ENCODE measurements around the gene MEDAG.

MEDAG gene

DNA sequence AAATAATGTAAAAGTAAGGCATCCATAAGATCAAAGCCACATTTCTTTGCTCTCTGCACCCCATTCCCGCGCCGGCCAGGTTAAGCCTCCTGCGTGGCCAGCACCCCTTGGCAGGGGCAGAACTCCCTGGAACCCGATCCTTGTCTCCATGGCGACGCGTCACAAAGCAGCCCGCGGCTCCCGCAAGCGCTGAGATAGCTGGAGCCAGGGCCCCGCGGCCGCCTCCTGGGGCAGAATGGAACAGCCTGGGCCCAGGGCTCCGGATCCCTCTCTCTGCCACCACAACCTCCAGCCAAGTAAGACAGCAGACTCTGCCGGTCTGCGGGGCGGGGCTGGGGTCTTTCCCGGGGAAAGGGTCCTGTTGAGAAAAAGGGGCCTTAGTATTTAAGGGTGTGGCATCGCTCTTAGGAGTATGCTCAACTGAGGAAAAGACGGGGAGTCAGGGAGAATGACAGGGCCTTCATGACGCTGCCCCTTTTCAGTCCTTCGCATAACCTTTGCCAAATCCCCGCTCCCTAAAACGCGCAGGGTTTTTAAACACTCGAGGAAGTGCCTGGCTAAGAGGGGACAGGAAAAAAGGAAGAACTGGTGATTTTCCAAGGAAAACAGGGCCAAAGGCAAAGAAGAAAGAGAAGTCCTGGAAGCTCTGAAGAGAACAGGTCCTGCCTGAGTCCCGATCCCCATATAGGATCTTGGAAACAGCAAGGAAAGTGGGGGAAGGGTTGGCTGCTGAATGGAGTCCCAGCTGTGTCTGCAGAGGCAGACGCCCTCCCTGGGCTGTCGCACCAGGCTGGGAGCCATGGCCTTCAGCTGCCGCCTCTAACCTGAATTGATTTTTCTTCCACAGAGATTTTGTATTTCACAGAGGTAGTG lies 26.6 kb downstream of the MEDAG start, which contains the start of gene TEX26:
Gene TEX26, plus strand, starts transcription at position 176 of the 873 bp plus-strand sequence. Its CDS starts 60 bp downstream, at position 236.
- no peak within 1 kb of the TSS for H3K4me3 ChIP-seq (ENCODE audit: low read length)
- no peak for TF ChIP-seq ZNF274 (IDR thresholded peaks at IDR 0.05; ENCODE audit: low read depth, low read length)

- no peak for TF ChIP-seq ZNF274 (IDR thresholded peaks at IDR 0.05; ENCODE audit: low read depth, low read length)
- H3K4me3 ChIP-seq (ENCODE audit: low read length): no peak overlapping the region
Observed at GRCh38 chr13:30933354-30933670, 27.2 kb downstream of the MEDAG start.

- no peak for TF ChIP-seq ZNF274 (IDR thresholded peaks at IDR 0.05; ENCODE audit: low read depth, low read length)
- H3K4me3 ChIP-seq (ENCODE audit: low read length): no peak overlapping the region
Observed at GRCh38 chr13:30934381-30934780, 28.3 kb downstream of the MEDAG start.

- no peak for TF ChIP-seq ZNF274 (IDR thresholded peaks at IDR 0.05; ENCODE audit: low read depth, low read length)
- no peak overlapping the region for H3K4me3 ChIP-seq (ENCODE audit: low read length)
Observed at GRCh38 chr13:30934803-30935202, 28.7 kb downstream of the MEDAG start.

DNA sequence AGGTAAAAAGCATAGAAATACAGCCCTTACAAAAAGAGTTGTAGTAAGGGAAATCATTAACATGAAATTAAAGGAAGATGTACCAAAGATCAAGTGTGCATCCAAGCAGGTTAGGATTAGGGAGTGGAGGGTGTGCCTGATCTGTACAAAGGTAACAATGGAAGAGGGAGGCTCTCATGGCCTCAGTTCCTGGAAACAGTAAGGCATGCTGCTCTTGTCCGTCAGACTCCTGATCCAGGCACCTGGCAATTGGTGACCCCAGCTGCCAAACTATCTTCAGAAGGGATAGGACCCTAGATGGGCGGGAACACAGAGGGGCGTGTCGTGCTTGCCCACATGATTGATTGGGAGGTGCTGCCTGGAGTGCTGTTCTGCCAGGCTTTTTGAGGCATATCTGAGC lies 30.9 kb downstream of the MEDAG start:
- no peak for TF ChIP-seq ZNF274 (IDR thresholded peaks at IDR 0.05; ENCODE audit: low read depth, low read length)
- H3K4me3 ChIP-seq (ENCODE audit: low read length): no peak overlapping the region

GRCh38 chr13:30943881-30944280 lies 37.8 kb downstream of the MEDAG start:
- TF ChIP-seq ZNF274 (IDR thresholded peaks at IDR 0.05; ENCODE audit: low read depth, low read length): no peak
- H3K4me3 ChIP-seq (ENCODE audit: low read length): no peak overlapping the region

- TF ChIP-seq ZNF274 (IDR thresholded peaks at IDR 0.05; ENCODE audit: low read depth, low read length): no peak
Observed at GRCh38 chr13:30957258-30957943, 51.3 kb downstream of the MEDAG start.

GRCh38 chr13:30959678-30960077 lies 53.6 kb downstream of the MEDAG start:
- H3K4me3 ChIP-seq (ENCODE audit: low read length): no peak overlapping the region
- no peak for TF ChIP-seq ZNF274 (IDR thresholded peaks at IDR 0.05; ENCODE audit: low read depth, low read length)

More at GRCh38 chr13:30957258-30957943, 51.3 kb downstream of the MEDAG start:
- no peak overlapping the region for H3K4me3 ChIP-seq (ENCODE audit: low read length)

GRCh38 chr13:30963791-30964190 lies 57.7 kb downstream of the MEDAG start:
- no peak overlapping the region for H3K4me3 ChIP-seq (ENCODE audit: low read length)
- TF ChIP-seq ZNF274 (IDR thresholded peaks at IDR 0.05; ENCODE audit: low read depth, low read length): no peak

- no peak for TF ChIP-seq ZNF274 (IDR thresholded peaks at IDR 0.05; ENCODE audit: low read depth, low read length)
- H3K4me3 ChIP-seq (ENCODE audit: low read length): no peak overlapping the region
Observed at GRCh38 chr13:30965380-30965779, 59.3 kb downstream of the MEDAG start.

DNA sequence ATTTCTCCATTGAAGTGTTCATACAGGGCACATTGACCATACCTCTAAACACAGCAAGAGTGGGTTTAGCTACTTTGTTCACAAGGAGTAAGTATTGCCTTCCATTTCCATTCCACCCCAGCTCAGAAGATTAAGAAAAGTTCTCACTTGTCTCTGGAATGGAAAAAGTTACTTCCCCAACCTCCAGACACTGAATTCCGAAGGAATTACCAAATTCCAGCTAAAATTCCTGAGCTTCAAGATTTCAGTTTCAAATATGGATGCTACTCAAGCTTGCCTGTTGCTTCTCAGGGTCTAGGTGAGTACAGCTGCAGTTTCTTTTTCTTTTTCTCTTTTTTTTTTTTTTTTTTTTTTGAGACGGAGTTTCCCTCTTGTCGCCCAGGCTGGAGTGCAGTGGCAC lies 60.0 kb downstream of the MEDAG start:
- TF ChIP-seq ZNF274 (IDR thresholded peaks at IDR 0.05; ENCODE audit: low read depth, low read length): no peak
- no peak overlapping the region for H3K4me3 ChIP-seq (ENCODE audit: low read length)

DNA sequence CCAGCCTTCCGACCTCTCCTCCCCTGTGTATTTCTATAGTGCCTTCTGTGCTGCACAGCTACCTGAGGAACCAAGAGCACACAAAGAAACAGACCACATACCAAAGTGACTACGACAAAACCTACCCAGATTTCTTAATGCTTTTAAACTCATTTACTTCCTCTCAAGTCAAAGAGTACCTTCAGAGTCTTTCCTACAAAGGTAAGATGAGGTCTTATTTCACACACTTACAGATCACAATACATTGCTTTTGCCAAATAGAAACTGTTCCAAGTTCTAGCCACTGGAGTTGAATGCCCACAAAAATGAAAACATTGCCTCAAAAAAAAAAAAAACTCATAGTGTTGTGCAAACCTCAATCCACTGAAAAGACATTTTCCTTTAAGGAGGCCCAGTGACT lies 62.8 kb downstream of the MEDAG start:
- TF ChIP-seq ZNF274 (IDR thresholded peaks at IDR 0.05; ENCODE audit: low read depth, low read length): no peak

DNA sequence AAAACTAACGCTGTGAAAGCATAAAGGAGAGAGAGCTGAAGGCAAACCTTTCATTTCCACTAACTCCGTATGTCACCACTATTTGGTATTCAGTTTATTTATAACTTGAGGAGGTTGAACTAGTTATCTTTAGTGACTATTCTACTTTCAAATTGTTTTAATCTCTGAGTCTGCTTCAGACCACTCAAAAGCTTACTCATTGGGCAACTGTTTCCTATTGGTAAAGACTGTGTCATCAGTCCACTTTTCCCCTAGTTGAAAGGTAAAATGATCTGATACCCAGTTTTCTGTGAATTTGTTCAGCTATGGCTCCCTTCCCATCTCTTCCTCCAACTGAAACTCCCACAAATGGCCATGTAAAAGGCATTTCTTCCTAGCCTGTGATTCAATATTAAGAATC lies 65.5 kb downstream of the MEDAG start:
- TF ChIP-seq ZNF274 (IDR thresholded peaks at IDR 0.05; ENCODE audit: low read depth, low read length): no peak
- H3K4me3 ChIP-seq (ENCODE audit: low read length): no peak overlapping the region

More for the DNA sequence above, 62.8 kb downstream of the MEDAG start:
- no peak overlapping the region for H3K4me3 ChIP-seq (ENCODE audit: low read length)

- no peak overlapping the region for H3K4me3 ChIP-seq (ENCODE audit: low read length)
- no peak for TF ChIP-seq ZNF274 (IDR thresholded peaks at IDR 0.05; ENCODE audit: low read depth, low read length)
Observed at GRCh38 chr13:30972888-30973377, 66.9 kb downstream of the MEDAG start.

GRCh38 chr13:30974350-30974749 lies 68.3 kb downstream of the MEDAG start:
- no peak for TF ChIP-seq ZNF274 (IDR thresholded peaks at IDR 0.05; ENCODE audit: low read depth, low read length)
- no peak overlapping the region for H3K4me3 ChIP-seq (ENCODE audit: low read length)

All from GM08714 (cell line).